C1 segment of cervical spinal cord (tissue), 14 donors: ENCODE measurements around the gene EPHA10.
"Not testable (repeated sequence)": the region's sequence is repeated elsewhere in the genome, so short reads cannot be mapped to it uniquely, and the experiment has no call there.

Experiments used
- DNase-seq, 14 donors: peaks; one replicate each; lab custom pipeline; 2025; lab: John Stamatoyannopoulos, UW

EPHA10 gene

GRCh38 chr1:37771440-37771839 is 6.5 kb upstream of the EPHA10 start:
- not testable (repeated sequence) for DNase-seq

DNA sequence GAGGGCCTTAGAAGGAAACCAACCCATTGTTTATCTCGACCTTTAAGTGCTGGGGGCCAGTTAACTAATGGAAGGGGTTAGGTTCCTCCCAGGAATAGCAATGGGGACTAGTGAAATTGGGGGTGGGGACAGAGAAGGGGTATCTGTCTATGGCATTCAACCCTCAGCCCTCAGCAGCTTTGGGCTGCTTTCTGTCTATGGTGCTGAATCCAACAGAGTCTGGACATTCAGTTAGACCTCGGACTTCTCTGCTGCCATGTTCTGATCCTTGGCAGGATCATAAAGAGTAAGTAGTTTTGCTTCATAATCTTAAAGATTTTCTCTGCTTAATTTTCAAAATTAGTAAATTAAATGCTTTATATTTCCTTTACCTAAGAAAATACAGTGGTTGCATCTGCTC is 2.6 kb upstream of the EPHA10 start:
- DNase-seq: no peak

DNA sequence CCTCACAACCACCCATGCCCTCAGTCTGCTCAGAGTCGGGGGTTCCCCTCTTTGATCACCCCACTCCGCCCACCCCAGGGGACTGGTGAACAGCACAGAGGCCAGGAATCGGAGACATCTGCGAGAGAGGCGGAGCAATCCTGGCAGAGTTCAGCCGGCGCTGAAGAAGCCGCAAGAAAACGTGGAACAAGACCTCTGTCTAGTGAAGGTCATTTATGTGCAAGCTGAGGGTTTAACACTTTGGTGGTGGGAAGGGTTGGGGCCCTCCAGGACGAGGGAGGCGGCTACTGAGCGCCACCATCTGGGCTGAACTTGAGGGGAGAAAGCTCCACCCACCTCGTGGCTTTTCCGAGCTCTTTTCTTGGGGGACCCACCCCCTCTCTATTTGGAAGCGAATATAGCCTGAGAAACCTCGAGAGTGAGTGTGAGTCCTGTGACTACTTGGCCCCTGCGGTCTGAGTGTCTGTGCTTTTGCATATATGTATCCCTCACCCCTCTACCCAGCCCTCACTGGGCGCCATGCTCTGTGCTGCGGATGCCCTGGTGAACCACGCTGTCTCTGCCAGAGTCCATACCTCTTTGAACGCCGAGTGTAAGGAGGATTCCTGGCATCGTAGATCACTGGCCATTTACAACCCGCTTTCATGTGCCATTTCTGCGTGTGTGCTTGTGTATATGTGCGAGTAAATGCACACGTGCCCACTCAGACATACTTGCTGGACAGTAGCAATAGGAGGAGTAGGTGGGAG is 1.2 kb upstream of the EPHA10 start:
- DNase-seq: no peak

GRCh38 chr1:37764414-37764825 is 500 bp downstream of the EPHA10 start:
- DNase-seq: peak in 1 of 14 donors; percentile 4

- no peak for DNase-seq
Measured at GRCh38 chr1:37763791-37764413, 1.0 kb downstream of the EPHA10 start.

DNA sequence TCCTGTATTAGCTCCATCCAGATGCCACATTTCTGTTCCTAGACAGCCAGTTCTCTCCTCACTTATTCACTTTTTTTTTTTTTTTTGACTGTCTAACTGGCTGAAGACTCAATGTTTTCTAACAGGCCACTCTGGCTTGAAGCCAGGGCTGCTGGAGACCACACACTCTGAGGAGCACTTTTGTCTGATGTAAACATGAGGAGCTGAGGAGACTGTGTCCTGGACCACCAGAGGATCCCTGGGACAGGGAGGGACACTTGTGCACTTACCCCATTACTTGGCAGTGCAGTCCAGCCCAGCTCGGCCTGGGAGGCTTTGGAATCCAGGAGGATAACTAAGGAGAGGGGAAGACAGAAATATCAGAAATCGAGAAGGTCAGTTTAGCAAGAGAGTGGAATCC is 2.4 kb downstream of the EPHA10 start:
- no peak for DNase-seq

GRCh38 chr1:37761416-37762095 is 3.4 kb downstream of the EPHA10 start:
- no peak for DNase-seq

- DNase-seq: no peak
Measured at GRCh38 chr1:37759451-37759850, 5.5 kb downstream of the EPHA10 start.

DNA sequence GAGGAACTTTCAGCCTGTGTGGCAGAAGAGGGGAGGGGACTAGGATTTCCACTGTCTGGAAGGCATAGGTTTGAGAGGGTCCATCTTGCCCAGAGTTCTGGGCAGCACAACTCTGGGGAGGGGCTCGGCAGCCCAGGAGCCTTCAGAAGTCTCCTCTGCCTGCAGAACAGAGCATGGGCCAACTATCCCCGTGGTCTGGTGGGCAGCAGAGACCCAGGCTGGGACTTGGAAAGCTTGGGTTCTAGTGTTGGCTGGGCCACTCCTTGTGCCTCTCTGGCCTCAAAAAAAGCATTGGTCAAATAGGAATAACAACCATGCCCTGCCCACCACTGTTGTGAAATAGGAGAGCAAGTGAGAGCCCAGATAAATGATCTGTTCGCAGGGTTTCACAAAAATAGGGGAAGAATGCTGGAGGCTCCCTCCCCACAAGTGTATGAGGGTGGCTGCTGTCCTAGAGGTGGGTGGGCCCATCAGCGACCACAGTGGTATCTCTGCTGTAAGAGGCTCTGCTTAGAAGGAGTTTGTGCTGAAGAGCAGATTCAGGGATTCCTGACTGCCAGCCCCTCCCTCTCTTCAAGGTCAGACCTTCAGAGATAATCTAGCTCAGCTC is 8.9 kb downstream of the EPHA10 start:
- no peak for DNase-seq

DNA sequence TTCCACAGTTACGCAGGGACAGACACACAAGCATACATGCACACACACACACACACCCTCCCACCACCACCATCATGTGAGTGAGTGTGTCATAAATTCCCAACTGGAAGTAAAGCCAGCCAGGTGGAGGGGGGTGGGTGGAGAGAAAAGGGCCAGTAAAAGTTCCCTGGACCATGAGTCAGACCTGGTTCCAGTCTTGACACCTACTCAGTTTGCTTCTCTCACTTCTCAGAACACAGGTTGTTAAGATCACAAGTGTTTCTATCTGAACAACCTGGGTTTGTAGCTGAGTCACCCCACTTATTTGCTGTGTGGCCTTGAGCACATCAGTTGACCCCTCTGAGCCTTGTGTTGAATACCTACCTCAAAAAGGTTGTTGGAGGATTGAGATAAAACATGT is 9.6 kb downstream of the EPHA10 start:
- no peak for DNase-seq

- DNase-seq: no peak
Measured at GRCh38 chr1:37753473-37754321, 11.2 kb downstream of the EPHA10 start.

DNA sequence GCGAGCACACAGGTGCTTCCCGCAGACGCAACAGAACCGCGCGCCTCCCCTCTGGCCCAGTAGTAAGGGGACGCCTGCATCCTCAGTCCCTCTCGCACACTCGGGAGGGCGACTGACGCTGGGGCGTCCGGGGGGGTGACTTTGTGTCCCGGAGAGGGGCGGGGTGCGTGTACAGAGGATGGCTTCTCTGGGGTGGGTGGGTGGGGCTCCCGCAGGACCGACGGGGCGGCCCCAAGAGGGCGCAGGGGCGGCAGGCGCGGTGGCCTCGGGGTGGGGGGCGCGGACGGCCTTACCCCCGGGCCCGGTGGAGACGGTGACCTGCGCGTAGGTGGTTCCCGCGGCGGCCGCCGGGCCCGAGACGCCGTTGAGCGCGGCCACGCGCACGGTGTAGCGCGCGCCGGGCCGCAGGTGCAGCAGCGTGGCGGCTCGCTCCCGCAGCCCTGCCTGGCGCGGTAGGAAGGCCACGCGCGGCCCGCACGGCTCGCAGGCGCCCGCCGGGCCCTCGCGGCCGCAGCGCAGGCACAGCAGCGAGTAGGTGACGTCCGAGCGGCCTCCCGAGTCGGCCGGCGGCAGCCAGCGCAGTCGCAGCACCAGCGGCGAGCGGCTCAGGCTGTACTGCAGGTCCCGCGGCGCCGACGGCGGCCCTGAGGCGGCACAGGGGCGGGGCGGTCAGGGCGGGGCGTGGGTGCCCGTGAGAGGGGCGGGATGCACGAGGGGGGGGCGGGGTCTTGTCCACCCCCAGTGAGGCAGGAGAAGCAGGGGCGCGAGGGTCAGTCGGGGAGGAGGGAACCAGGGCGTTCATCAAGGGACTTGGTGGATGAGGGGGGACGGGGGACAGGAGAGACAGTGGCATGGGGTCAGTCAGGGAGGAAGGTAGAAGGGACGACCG is 12.1 kb downstream of the EPHA10 start:
- DNase-seq: peak in 1 of 14 donors; percentile 12

GRCh38 chr1:37752213-37752582 is 12.7 kb downstream of the EPHA10 start:
- no peak for DNase-seq

DNA sequence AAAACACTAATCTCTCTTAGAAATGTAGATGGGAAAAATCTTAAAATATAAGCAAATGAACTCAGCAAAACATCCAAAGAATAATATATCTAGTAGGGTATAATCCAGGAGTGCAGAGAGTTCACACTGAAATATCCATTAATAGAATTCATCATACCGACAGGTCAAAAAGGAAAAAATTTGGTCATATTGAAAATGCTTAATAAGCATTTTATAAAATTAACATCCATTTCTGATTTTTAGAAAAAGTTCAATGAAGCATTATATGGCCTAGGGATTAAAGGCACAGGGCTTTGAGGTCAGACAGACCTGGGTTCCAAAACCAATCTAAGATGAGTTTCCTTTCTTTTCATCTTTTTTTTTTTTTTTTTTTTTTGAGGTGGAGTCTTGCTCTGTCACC is 16.4 kb downstream of the EPHA10 start:
- DNase-seq: no peak

GRCh38 chr1:37746806-37747205 is 18.1 kb downstream of the EPHA10 start:
- no peak for DNase-seq

GRCh38 chr1:37741662-37742061 is 23.3 kb downstream of the EPHA10 start:
- no peak for DNase-seq

GRCh38 chr1:37741130-37741529 is 23.8 kb downstream of the EPHA10 start:
- DNase-seq: no peak

- no peak for DNase-seq
Measured at GRCh38 chr1:37739222-37739621, 25.7 kb downstream of the EPHA10 start.

- not testable (repeated sequence) for DNase-seq
Measured at GRCh38 chr1:37738619-37739018, 26.3 kb downstream of the EPHA10 start.

GRCh38 chr1:37737975-37738374 is 26.9 kb downstream of the EPHA10 start:
- DNase-seq: not testable (repeated sequence)
